Endothelial cell of umbilical vein (primary cell): Measurements from ENCODE around the gene ADCY7. TPM values are rescaled to one million over a fixed set of nuclear protein-coding genes. Genes with fewer than 3 reads are reported as not detected.

Experiments
- BruUV-seq: library from RNA; stranded (reverse); fragments of 400-500 nt; replicated peaks from 2 replicates; lab custom pipeline; 2021; lab: Mats Ljungman, UMichigan
- CTCF ChIA-PET: fragments of 300-600, 350-600 bp; sonication (Branson Sonifier 250); formaldehyde crosslinking; loops from one replicate; lab custom pipeline; 2021; ENCODE audit warnings: antibody characterized with exemption, inconsistent platforms; lab: Charles Lee
- POLR2A ChIA-PET: fragments of 300-600, 350-600 bp; sonication (Branson Sonifier 250); formaldehyde crosslinking; loops from one replicate; lab custom pipeline; 2021; ENCODE audit warnings: antibody characterized with exemption, inconsistent platforms; lab: Charles Lee
- DNase-seq: peaks from one replicate; pipeline ENCODE4 v3.0.0-alpha.2; 2011; ENCODE audit warnings: low read depth, low spot score
- FAIRE-seq: peaks from 2 replicates; lab custom pipeline; 2011; peaks lifted over from hg19 to GRCh38; lab: Jason Lieb, UNC
- H2AFZ ChIP-seq: 2 replicates; pipeline ENCODE4 v1.6.0; 2012; ENCODE audit warnings: low read depth, low read length, control low read depth, inconsistent platforms
- H3K27ac ChIP-seq: 2 replicates; pipeline ENCODE4 v1.5.1; 2011; ENCODE audit warnings: low read depth, mild to moderate bottlenecking, control low read depth, low read length, moderate library complexity; ENCODE audit not compliant: insufficient read depth
- H3K27me3 ChIP-seq, 2 experiments: 2 replicates each; pipeline versions ENCODE4 v1.6.0 to v1.6.1; 2011; ENCODE audit warnings: low read length in 2 of 2, mixed read lengths in 1 of 2; ENCODE audit not compliant: control insufficient read depth in 2 of 2, insufficient read depth in 2 of 2
- H3K36me3 ChIP-seq, 2 experiments: 2 replicates in 1 of 2; 3 replicates in 1 of 2; pipeline ENCODE4 v1.5.1; 2011; ENCODE audit warnings: low read length in 2 of 2, mild to moderate bottlenecking in 1 of 2, moderate library complexity in 1 of 2; ENCODE audit not compliant: control insufficient read depth in 2 of 2, insufficient read depth in 2 of 2; ENCODE audit errors: extremely low read depth in 1 of 2
- H3K4me1 ChIP-seq: 3 replicates; pipeline ENCODE4 v1.5.1; 2011; ENCODE audit warnings: mild to moderate bottlenecking, low read length; ENCODE audit not compliant: control insufficient read depth, insufficient read depth; ENCODE audit errors: extremely low read depth
- H3K4me2 ChIP-seq: 2 replicates; pipeline ENCODE4 v1.6.1; 2011; ENCODE audit warnings: low read length, control low read depth, mixed read lengths; ENCODE audit not compliant: insufficient read depth
- H3K4me3 ChIP-seq, 3 experiments: fragments of 200-600 bp in 1 of 3; sonication (generic), shearing (Covaris generic) in 1 of 3; replicated peaks in 1 of 3; 2 replicates each; pipeline ENCODE4 v1.5.1; 2011 to 2016; ENCODE audit warnings: control low read depth in 3 of 3, low read length in 3 of 3, mild to moderate bottlenecking in 2 of 3, inconsistent platforms in 1 of 3, low read depth in 1 of 3, moderate library complexity in 1 of 3; ENCODE audit not compliant: insufficient read depth in 1 of 3
- H3K79me2 ChIP-seq: 2 replicates; pipeline ENCODE4 v1.6.0; 2012; ENCODE audit warnings: low read length, inconsistent platforms; ENCODE audit not compliant: control insufficient read depth, insufficient read depth
- H3K9ac ChIP-seq: replicated peaks from 2 replicates; pipeline ENCODE3; 2011; ENCODE audit warnings: low read length, control low read depth; ENCODE audit not compliant: insufficient read depth; ENCODE audit errors: extremely low read depth
- H3K9me1 ChIP-seq: replicated peaks from 3 replicates; pipeline ENCODE4 v1.6.0; 2011; ENCODE audit warnings: mild to moderate bottlenecking, low read length; ENCODE audit not compliant: control insufficient read depth, insufficient read depth; ENCODE audit errors: extremely low read depth
- H3K9me3 ChIP-seq: replicated peaks from 2 replicates; pipeline ENCODE4 v1.5.1; 2012; ENCODE audit warnings: low read length, inconsistent platforms; ENCODE audit not compliant: control insufficient read depth, insufficient read depth
- H4K20me1 ChIP-seq: replicated peaks from 2 replicates; pipeline ENCODE3; 2011; ENCODE audit warnings: mild to moderate bottlenecking, low read length; ENCODE audit not compliant: control insufficient read depth, insufficient read depth; ENCODE audit errors: extremely low read depth
- EZH2 ChIP-seq: IDR thresholded peaks from 2 replicates; pipeline ENCODE4 v1.6.1; 2012; ENCODE audit warnings: borderline replicate concordance, low read depth, mild to moderate bottlenecking, moderate library complexity, low read length, inconsistent platforms; ENCODE audit not compliant: severe bottlenecking
- FOS ChIP-seq: IDR thresholded peaks from 2 replicates; pipeline ENCODE4 v1.6.1; 2011; ENCODE audit warnings: mild to moderate bottlenecking, low read length, moderate library complexity, borderline replicate concordance; ENCODE audit not compliant: insufficient read depth
- GATA2 ChIP-seq: IDR thresholded peaks from 2 replicates; pipeline ENCODE4 v1.7.0; 2011; ENCODE audit warnings: low read depth, mild to moderate bottlenecking, moderate library complexity, mixed read lengths, low read length; ENCODE audit not compliant: insufficient read length, insufficient read depth
- JUN ChIP-seq: IDR thresholded peaks from 2 replicates; pipeline ENCODE4 v1.6.1; 2011; ENCODE audit warnings: borderline replicate concordance, low read depth; ENCODE audit not compliant: insufficient read length, insufficient read depth
- MYC ChIP-seq: IDR thresholded peaks from one replicate; pipeline ENCODE4 v1.6.1; 2011; ENCODE audit warnings: mild to moderate bottlenecking, low read depth, low read length
- POLR2A ChIP-seq: IDR thresholded peaks from 2 replicates; pipeline ENCODE4 v1.6.1; 2012; ENCODE audit warnings: low read depth, mild to moderate bottlenecking, control low read depth, low read length
- POLR2AphosphoS5 ChIP-seq: IDR thresholded peaks from 2 replicates; pipeline ENCODE4 v1.6.1; 2012; ENCODE audit warnings: low read depth, mild to moderate bottlenecking, control low read depth, low read length, moderate library complexity; ENCODE audit not compliant: insufficient read depth
- dilution Hi-C: fragments of 300-500 bp; cut with MboI; formaldehyde crosslinking; loops from one replicate; pipeline ENCODE4 v1.15.0; 2019; ENCODE audit warnings: low sequenced_read_pairs; ENCODE audit not compliant: extremely low pct_ligation_motif_present
- intact Hi-C: fragments of 100-400 bp; cut with micrococcal nuclease; formaldehyde crosslinking; loops from one replicate; pipeline ENCODE4 v1.10.0; 2022
- polyA plus RNA-seq, 4 experiments: library from polyadenylated mRNA; depleted of rRNA in 3 of 4; stranded (reverse) in 3 of 4; unstranded in 1 of 4; fragments of >200 nt; gene quantifications; 2 replicates each; pipeline versions ENCODE4 v1.2.1 to v1.2.3, GENCODE V29; 2011 to 2012; ENCODE audit warnings: missing spikeins in 1 of 4
- total RNA-seq: library from RNA; stranded (reverse); gene quantifications from 2 replicates; pipeline ENCODE4 v1.2.3, GENCODE V29; 2021
- TF ChIP-seq, protein P1 (sequence below): IDR thresholded peaks from 2 replicates; pipeline ENCODE4 v1.6.1; 2011; ENCODE audit not compliant: insufficient read depth, insufficient read length
- TF ChIP-seq, protein P2 (sequence below), 2 donors: IDR thresholded peaks; 1 replicate in 1 of 2; 2 replicates in 1 of 2; pipeline ENCODE4 v1.5.1; 2011; ENCODE audit warnings: low read length in 2 of 2, mild to moderate bottlenecking in 2 of 2, moderate library complexity in 2 of 2, control low read depth in 1 of 2, inconsistent platforms in 1 of 2, low read depth in 1 of 2; ENCODE audit not compliant: insufficient read depth in 1 of 2; ENCODE audit errors: extremely low read depth in 1 of 2

ADCY7 gene
- total and polyA plus RNA-seq, 2 donors (not counting 3 experiments of a cell fraction or from before 2014, with no cell fraction given): 3.5 to 9.3 TPM

DNA sequence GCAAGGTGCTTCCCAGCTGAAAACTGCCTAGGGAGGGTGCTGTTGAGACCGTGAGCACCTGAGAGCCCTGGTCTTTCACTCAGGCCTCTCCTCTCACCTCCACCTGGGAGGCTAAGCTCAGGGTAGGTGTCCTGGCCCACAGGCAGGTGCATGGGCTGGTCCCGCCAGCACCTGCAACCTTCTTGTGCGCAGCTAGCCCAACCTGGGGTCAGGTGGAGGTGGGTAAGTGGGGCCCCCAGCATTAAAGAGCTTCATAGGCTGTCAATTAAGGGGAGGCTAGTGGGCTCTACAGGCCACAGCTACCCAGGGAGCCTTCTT, 8.7 kb downstream of the ADCY7 start:
- no peaks in the 10 kb centered on the region for H3K79me2 ChIP-seq
- TF ChIP-seq GATA2 (no peak), POLR2A (no peak), FOS (no peak), POLR2AphosphoS5 (no peak), EZH2 (no peak), JUN (no peak)
- no peak for FAIRE-seq
- H3K4me3 ChIP-seq: no peak overlapping the region
- no peak overlapping the region for H3K4me2 ChIP-seq
- no peak for DNase-seq
- H3K27me3 ChIP-seq: no peaks in the 10 kb centered on the region
- ChIA-PET CTCF (interaction anchor here (0.6 to 1.0 kb wide), 4 partner anchors 11 to 301 kb away, joined by 3 to 5 read pairs (median 3); partner anchors contain the start of gene CNEP1R1), POLR2A (no interaction called here)
- H3K4me1 ChIP-seq: no peaks in the 10 kb centered on the region
- no peaks in the 10 kb centered on the region for H3K36me3 ChIP-seq
- H4K20me1 ChIP-seq: no peaks in the 10 kb centered on the region
- no peaks in the 10 kb centered on the region for H3K9me1 ChIP-seq
- dilution Hi-C loops (no loop called here), intact Hi-C loops (no loop called here)
- no peak overlapping the region for H2AFZ ChIP-seq
- H3K9me3 ChIP-seq: no peaks in the 10 kb centered on the region
- H3K9ac ChIP-seq: no peak overlapping the region
- no TSS peak for BruUV-seq
- H3K27ac ChIP-seq: no peak overlapping the region

DNA sequence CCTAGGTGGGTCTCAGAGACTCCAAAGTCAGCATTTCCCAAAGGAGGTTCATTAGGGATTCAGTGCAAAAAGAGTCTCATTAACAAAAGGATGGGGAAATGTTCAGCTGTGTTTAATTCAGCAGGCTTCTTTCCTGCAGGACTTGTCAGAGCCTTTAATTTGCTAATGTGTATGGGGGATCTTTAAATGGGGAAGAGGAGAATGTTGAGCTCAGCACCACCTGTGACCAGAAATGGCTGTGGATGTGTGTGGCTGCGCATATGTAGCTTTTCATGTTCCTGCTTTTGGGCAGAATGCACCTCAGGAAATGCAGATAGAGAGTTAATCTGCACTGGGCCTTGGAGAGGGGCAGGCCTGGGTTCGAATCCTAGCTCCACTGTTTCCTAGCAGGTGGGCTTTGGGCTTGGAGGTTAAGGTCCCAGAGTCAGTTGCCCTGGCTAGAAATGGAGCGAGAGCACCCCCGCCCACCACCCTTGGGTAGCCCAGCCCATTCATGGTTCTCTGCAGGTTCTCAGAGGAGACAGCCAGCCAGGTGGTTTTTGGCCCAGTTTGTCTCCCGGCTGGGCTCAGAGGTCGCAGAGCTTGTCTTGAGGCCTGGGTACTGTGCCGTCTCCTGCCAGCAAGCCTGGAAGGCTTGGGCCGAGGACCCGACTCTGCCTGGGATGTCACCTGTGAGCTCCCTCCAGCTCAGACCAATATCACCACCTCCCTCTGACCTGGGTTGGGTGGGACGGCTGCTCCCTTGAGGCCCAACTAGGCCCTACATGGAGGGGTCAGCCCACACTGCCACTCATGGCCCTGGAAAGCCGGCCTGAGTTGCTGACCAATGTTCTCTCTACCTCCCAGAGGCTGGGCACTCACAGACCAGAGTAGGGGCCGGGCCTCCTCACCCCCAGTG, 9.3 kb downstream of the ADCY7 start:
- H3K9me3 ChIP-seq: no peaks in the 10 kb centered on the region
- CTCF ChIA-PET: interaction anchor here (0.6 to 1.0 kb wide), 4 partner anchors 10 to 301 kb away, joined by 3 to 5 read pairs (median 3); partner anchors contain the start of gene CNEP1R1
- no peaks in the 10 kb centered on the region for H3K27me3 ChIP-seq
- H3K36me3 ChIP-seq: no peaks in the 10 kb centered on the region
- no TSS peak for BruUV-seq
- H3K4me2 ChIP-seq: no peak overlapping the region
- no peaks in the 10 kb centered on the region for H3K9me1 ChIP-seq
- no peak overlapping the region for H2AFZ ChIP-seq
- dilution Hi-C loops (no loop called here), intact Hi-C loops (no loop called here)
- no peak overlapping the region for H3K4me3 ChIP-seq
- H4K20me1 ChIP-seq: no peaks in the 10 kb centered on the region
- TF ChIP-seq GATA2 (no peak), FOS (no peak), POLR2A (no peak), EZH2 (no peak), JUN (no peak), POLR2AphosphoS5 (no peak), MYC (no peak)
- TF ChIP-seq, protein P1, sequence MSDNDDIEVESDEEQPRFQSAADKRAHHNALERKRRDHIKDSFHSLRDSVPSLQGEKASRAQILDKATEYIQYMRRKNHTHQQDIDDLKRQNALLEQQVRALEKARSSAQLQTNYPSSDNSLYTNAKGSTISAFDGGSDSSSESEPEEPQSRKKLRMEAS: no peak
- TF ChIP-seq, protein P2, sequence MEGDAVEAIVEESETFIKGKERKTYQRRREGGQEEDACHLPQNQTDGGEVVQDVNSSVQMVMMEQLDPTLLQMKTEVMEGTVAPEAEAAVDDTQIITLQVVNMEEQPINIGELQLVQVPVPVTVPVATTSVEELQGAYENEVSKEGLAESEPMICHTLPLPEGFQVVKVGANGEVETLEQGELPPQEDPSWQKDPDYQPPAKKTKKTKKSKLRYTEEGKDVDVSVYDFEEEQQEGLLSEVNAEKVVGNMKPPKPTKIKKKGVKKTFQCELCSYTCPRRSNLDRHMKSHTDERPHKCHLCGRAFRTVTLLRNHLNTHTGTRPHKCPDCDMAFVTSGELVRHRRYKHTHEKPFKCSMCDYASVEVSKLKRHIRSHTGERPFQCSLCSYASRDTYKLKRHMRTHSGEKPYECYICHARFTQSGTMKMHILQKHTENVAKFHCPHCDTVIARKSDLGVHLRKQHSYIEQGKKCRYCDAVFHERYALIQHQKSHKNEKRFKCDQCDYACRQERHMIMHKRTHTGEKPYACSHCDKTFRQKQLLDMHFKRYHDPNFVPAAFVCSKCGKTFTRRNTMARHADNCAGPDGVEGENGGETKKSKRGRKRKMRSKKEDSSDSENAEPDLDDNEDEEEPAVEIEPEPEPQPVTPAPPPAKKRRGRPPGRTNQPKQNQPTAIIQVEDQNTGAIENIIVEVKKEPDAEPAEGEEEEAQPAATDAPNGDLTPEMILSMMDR (IDR thresholded peaks at IDR 0.05; ENCODE audit: extremely low read depth in 1 of 2, insufficient read depth in 1 of 2, low read depth in 1 of 2, low read length in 2 of 2): no peak
- H3K9ac ChIP-seq: no peak overlapping the region
- POLR2A ChIA-PET: no interaction called here
- no peaks in the 10 kb centered on the region for H3K79me2 ChIP-seq
- DNase-seq: no peak
- FAIRE-seq: no peak
- H3K27ac ChIP-seq: no peak overlapping the region
- H3K4me1 ChIP-seq: no peaks in the 10 kb centered on the region
